GM18498 (cell line): ENCODE measurements around the gene PIWIL4.
A peak's percentile ranks its signal among the peaks of the same experiment; 100 is the strongest.
"Not testable (repeated sequence)": the region's sequence is repeated elsewhere in the genome, so short reads cannot be mapped to it uniquely, and the experiment has no call there.

ENCODE experiments used
- ATAC-seq: cut with Tn5 transposase; IDR thresholded peaks from one replicate; pipeline ENCODE4 v1.9.1; 2021; ENCODE audit warnings: mild to moderate bottlenecking, moderate library complexity; ENCODE audit not compliant: unreplicated experiment

The PIWIL4 gene

DNA sequence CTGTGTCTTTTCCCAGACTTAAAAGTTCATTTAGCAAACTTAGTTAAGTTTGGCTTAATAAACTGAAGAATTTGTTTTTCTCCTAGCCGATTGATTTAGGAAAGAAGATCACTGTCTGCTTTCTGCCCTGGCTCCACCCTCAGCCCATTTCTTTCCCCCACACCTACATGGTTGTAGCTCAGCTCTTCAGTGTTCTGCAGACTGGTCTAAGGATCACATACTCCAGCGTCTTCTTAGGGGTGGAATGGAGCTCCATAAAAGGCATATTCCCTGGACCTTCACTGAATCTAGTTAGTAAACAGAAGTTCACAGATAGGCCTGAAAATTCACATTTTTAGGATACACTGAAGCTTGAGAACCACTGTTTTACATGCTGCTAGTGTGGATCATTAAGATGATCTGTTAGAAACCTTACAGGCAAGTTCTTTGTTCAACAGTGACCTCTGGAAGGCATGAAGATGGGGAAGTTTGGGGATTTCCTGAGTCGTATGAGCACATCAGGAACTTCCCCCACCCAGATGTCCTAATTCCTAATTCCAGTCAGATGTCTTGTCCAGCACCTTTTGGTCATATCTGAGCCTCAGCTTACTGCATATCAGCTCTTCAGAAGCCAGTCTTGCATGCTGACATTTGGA lies 16.8 kb downstream of the PIWIL4 start:
- peak; percentile 39 for ATAC-seq

DNA sequence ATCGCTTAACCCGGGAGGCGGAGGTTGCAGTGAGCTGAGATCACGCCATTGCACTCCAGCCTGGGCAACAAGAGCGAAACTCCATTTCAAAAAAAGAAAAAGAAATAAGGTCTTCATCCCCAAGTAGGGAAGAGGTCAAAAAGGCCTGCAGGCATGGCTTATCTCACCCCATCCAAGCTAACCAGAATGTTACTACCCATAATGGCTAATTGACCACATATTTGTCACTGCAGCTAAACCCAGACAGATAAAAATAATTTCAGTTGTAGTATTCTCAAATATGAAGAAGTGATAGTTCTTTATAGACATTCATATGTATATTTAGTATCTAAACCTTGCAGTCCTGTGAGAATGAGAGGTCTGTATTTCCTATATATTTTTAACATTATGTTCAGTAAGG lies 17.8 kb downstream of the PIWIL4 start:
- ATAC-seq = no peak

GRCh38 chr11:94585399-94585798 lies 18.2 kb downstream of the PIWIL4 start:
- no peak for ATAC-seq

DNA sequence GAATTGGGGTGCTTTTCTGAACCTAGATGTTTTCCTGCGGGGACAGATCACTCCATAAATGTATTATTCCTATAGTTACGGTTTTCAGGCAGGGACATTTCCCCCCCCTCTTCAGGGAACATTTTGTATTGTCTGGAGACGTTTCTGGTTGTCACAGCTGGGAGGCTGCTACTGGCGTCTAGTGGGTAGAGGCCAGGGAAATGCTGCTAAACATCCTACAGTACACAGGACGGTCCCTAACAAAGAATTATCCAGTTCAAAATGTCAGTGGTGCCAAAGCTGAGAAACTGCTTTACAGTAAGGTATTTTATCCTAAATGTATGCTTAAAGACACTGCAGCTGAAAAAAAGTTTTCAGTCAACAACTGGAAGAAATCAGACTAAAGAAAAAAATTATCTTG lies 19.4 kb downstream of the PIWIL4 start:
- ATAC-seq = no peak

- ATAC-seq = no peak
Observed at GRCh38 chr11:94586978-94587377, 19.8 kb downstream of the PIWIL4 start.

GRCh38 chr11:94588366-94588942 lies 21.3 kb downstream of the PIWIL4 start:
- no peak for ATAC-seq

DNA sequence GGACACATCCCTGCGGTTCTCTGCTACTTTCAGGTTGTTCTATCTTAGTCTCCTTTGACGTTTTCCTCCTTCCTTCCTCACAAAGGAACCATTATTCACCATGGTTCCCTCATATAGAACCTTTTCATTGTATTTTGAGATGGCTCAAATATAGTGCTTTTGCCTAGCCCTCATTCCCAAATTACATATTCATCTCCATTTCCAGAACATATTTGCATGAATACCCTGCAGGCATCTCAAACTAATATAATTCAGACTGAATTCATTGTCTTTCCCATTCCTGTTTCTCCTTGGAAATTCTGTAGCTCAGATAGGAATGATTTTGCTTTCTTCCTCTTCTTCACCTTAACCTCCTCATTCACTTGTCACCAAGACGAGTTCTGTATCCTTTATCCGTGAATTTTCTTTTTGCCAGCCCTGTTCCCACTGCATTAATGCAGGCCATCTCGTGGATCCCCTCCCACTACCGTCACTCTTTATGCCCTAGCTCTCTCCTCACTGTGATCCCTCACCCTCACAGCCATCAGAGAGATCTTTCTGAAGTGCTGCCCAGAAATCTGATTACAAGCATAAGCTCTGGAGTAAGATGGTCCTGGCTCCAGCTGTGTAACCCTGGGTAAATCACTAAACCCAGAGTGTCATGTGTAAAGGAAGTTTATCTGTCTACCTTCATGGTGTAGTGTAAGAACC lies 23.3 kb downstream of the PIWIL4 start:
- ATAC-seq = no peak

DNA sequence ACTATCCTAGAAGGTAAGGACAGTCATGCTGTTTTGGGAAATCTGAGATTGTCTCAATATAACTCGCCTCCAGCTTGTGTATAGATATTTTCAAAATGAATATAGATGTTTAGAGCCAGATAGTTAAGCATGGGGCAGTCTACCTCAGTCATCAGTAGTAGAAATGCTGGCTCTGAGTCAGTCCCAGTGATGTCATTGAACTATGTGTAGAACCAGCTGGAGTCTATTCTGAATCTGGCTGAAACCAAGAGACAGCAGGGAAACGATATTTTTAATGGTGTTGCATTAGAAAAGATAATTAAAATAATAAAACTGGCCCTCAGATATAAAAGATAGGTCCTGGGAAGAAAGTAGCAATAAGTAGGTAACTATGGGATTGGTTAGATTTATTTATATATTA lies 25.9 kb downstream of the PIWIL4 start:
- ATAC-seq = peak; percentile 82

GRCh38 chr11:94595076-94595475 lies 27.9 kb downstream of the PIWIL4 start:
- ATAC-seq = peak; percentile 64

GRCh38 chr11:94597896-94598295 lies 30.7 kb downstream of the PIWIL4 start:
- ATAC-seq = no peak

DNA sequence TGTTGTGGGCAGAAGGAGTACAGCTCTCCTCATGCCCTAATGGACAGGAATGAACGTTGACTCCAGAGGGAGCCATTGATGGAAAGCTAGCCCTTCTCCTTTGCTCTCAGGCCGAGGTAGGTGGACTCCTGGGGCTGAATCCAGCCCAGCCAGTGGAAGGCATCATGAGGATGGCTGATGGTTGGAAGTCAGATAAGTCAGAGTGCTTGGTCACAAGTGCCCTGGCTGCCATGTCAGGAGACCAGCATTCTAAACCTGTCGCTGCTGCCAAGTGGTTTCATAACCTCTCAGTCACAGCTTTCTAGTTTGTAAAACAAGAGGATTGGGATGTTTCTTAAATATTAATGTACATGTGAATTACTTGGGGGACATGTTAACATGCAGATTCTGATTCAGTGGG lies 32.3 kb downstream of the PIWIL4 start:
- ATAC-seq = no peak

GRCh38 chr11:94602430-94603372 lies 35.5 kb downstream of the PIWIL4 start:
- peak; percentile 83 for ATAC-seq

DNA sequence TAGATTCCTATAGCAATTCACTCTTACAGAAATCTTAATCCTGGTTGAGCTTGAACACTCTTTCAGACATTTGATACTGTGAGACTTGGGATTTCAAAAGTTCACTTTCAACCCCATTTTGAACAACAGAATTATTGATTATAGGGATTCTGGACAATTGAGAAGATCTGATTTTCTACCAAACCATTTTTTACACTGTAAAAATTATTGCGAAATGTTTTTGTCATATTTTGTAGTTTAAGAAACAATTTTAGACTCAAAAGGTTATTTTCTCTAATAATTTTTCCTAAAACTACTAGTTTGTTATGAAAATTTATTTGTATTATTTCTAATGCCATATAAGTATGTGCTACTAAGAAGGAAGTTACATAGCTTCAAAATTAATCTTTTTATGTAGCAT lies 36.4 kb downstream of the PIWIL4 start:
- ATAC-seq = no peak

- ATAC-seq = no peak
Observed at GRCh38 chr11:94604482-94604881, 37.3 kb downstream of the PIWIL4 start.

GRCh38 chr11:94613120-94613519 lies 46.0 kb downstream of the PIWIL4 start:
- no peak for ATAC-seq

DNA sequence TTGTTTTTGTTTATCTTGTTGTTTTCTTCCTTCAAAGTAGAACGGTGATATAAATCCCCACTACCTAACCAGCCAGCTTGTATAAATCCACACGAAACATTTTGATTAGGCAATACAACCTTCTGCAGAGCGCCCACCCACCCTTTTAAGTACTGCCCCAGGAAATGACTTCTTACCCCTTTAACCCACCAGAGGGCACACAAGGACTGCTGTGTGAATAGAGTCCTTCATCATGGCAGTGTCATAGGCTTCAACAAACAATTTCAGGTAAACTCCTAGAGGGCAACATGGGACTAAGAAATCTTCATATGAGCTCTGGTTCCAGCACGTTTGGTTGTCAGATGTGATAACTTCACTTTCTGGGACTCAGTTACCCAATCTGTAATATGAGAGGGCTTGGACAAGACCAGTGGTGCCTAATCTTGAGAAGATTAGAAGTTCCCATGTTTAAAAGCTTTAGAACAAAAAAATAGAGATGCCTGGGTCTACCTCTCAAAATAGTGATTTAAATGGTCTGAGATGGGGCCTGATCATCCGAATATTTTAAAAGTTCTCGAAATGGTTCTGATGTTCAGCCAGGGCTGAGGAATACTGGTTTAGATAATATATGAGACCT lies 56.1 kb downstream of the PIWIL4 start:
- ATAC-seq = peak; percentile 69

DNA sequence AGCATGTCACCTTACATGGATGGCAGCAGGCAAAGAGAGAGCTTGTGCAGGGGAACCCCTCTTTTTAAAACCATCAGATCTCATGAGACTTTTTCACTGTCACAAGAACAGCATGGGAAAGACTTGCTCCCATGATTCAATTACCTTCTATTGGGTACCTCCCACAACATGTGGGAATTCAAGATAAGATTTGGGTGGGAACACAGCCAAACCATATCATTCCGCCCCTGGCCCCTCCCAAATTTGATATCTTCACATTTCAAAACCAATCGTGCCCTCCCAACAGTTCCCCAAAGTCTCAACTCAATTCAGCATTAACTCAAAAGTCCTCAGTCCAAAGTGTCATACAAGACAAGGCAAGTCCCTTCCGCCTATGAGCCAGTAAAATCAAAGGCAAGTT lies 58.3 kb downstream of the PIWIL4 start:
- ATAC-seq = not testable (repeated sequence)

DNA sequence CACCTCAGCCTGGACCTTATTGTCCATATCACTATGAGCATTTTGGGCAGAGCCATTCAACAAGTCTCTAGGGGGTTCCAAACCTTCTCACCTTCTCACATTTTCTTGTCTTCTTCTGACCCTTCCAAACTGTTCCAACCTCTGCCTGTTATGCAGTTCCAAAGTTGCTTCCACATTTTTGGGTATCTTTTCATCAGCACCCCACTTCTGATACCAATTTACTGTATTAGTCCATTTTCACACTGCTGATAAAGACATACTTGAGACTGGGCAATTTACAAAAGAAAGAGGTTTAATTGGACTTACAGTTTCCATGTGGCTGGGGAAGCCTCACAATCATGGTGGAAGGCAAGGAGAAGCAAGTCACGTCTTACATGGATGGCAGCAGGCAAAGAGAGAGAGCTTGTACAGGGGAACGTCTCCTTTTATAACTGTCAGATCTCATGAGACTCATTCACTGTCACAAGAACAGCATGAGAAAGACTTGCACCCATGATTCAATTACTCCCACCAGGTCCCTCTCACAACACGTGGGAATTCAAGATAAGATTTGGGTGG lies 59.9 kb downstream of the PIWIL4 start:
- not testable (repeated sequence) for ATAC-seq

DNA sequence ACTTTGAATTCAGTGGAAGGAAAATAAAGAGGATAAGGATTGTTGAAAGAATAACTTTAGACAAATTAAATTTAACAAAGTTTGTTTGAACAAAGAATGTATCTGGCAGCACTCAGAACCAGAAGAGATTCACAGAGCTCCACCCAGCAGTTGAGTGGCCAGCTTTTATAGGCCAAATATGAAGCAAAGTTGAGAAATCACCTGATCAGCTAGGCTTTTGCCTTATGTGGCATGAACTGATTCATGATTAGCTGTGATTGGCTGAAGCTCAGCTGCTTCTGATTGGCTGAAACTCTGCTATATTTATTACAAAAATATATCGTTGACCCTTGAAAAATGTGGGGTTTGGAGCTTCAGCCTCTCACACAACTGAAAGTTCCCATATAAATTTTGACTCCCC lies 62.6 kb downstream of the PIWIL4 start:
- ATAC-seq = no peak

DNA sequence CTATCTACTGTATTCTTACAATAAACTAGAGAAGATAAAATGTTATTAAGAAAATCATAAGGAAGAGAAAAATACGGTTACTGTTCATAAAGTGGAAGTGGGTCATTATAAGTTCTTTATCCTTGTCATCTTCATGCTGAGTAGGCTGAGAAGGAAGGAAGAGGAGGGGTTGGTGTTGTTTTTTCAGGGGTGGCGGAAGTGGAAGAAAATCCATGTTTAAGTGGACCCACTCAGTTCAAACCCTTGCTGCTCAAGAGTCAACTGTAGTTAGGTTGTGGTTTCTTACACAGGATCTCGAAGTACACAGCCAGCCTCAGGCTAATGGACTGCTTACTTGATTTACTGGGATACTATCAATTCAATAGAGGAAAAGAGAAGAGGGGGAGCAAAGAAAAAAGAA lies 63.1 kb downstream of the PIWIL4 start:
- ATAC-seq = no peak

DNA sequence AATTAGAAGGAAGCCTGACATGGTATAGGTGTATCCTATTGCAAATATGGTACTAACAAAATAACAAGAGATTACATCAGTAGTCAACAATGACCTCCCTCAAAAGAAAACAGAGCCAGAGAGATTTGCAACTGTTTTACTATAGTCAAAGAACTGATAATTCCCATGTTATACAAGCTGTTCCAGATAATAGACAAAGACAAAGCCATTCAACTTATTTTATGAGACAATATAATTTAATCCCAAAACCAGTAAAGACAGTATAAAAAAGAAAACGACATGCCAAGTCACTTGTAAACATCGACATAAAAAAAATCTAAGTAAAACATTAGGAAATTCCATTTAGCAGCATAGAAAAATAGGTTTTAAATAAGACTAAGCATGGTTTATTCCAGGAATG lies 65.2 kb downstream of the PIWIL4 start:
- no peak for ATAC-seq
